22Rv1 (cell line): ENCODE data around the gene HS3ST3B1.

ENCODE experiments used
- ZFX ChIP-seq: fragments of 450-650 bp; IDR thresholded peaks from 2 replicates; pipeline ENCODE4 v1.6.1; 2017; ENCODE audit warnings: antibody characterized with exemption, borderline replicate concordance
- TF ChIP-seq, protein P1 (sequence below): fragments of 450-650 bp; IDR thresholded peaks from 2 replicates; pipeline ENCODE4 v1.5.1; 2017; ENCODE audit warnings: mild to moderate bottlenecking

DNA sequence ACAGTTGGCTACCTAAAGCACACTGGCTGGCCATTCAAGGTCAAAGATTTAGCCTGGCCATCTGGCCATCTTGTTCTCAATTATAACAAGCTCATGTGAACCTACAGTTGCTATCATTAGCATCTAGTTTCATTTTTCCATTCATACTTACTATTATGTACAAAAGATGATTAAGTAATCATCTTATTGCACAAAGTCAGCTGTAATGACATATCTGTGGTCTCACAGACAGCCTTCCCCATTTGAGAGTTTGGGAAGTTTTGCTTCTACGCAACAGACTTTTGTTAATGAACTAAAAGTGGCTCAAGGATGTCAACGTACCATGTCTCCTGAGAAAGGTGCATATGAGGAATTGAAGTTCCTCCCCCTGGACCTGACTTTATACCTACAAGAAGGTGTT is 51.3 kb downstream of the HS3ST3B1 start:
- TF ChIP-seq, protein P1, sequence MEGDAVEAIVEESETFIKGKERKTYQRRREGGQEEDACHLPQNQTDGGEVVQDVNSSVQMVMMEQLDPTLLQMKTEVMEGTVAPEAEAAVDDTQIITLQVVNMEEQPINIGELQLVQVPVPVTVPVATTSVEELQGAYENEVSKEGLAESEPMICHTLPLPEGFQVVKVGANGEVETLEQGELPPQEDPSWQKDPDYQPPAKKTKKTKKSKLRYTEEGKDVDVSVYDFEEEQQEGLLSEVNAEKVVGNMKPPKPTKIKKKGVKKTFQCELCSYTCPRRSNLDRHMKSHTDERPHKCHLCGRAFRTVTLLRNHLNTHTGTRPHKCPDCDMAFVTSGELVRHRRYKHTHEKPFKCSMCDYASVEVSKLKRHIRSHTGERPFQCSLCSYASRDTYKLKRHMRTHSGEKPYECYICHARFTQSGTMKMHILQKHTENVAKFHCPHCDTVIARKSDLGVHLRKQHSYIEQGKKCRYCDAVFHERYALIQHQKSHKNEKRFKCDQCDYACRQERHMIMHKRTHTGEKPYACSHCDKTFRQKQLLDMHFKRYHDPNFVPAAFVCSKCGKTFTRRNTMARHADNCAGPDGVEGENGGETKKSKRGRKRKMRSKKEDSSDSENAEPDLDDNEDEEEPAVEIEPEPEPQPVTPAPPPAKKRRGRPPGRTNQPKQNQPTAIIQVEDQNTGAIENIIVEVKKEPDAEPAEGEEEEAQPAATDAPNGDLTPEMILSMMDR: no peak
- no peak for TF ChIP-seq ZFX
